IMR-90 (cell line): ENCODE data around the gene ARHGEF37. TPM values are rescaled to one million over a fixed set of nuclear protein-coding genes. Genes with fewer than 3 reads are reported as not detected.

ENCODE experiments used
- ATAC-seq: fragments of 200-7000 bp; cut with Tn5 transposase; 2 replicates; pipeline ENCODE4 v1.9.1; 2020; ENCODE audit warnings: low read depth, mild to moderate bottlenecking, moderate library complexity
- BruUV-seq: library from RNA; stranded (reverse); fragments of 400-500 nt; replicated peaks from 2 replicates; lab custom pipeline; 2021; lab: Mats Ljungman, UMichigan
- CTCF ChIA-PET: fragments of 300-600 bp; formaldehyde crosslinking; extraction: SDS; loops from one replicate; lab custom pipeline; 2021; ENCODE audit warnings: antibody characterized with exemption; lab: Yijun Ruan, JAX
- POLR2A ChIA-PET: fragments of 300-600 bp; sonication (Branson Sonifier 250); formaldehyde crosslinking; loops from one replicate; lab custom pipeline; 2022; ENCODE audit warnings: antibody characterized with exemption; ENCODE audit not compliant: unreplicated experiment; lab: Charles Lee
- DNase-seq: peaks from one replicate; pipeline ENCODE4 v3.0.0; 2013
- H2AFZ ChIP-seq: replicated peaks from 2 replicates; pipeline ENCODE3; 2013; ENCODE audit warnings: low read length, mild to moderate bottlenecking; ENCODE audit not compliant: poor library complexity
- H2AK5ac ChIP-seq: 2 replicates; pipeline ENCODE4 v1.6.1; 2013; ENCODE audit warnings: low read depth, low read length, inconsistent platforms
- H2AK9ac ChIP-seq: replicated peaks from 2 replicates; pipeline ENCODE3; 2013; ENCODE audit warnings: mild to moderate bottlenecking, low read depth, low read length, moderate library complexity; ENCODE audit not compliant: poor library complexity
- H2BK120ac ChIP-seq: 2 replicates; pipeline ENCODE4 v1.6.1; 2013; ENCODE audit warnings: low read depth, low read length, inconsistent platforms
- H2BK15ac ChIP-seq: 3 replicates; pipeline ENCODE4 v1.6.1; 2013; ENCODE audit warnings: low read depth, low read length, inconsistent platforms
- H2BK20ac ChIP-seq: 2 replicates; pipeline ENCODE4 v1.6.1; 2013; ENCODE audit warnings: low read depth, mild to moderate bottlenecking, inconsistent platforms, low read length, moderate library complexity
- H2BK5ac ChIP-seq: 2 replicates; pipeline ENCODE4 v1.6.1; 2013; ENCODE audit warnings: mild to moderate bottlenecking, low read depth, low read length, inconsistent platforms; ENCODE audit not compliant: poor library complexity, severe bottlenecking
- H3K14ac ChIP-seq: replicated peaks from 2 replicates; pipeline ENCODE4 v1.6.1; 2013; ENCODE audit warnings: low read depth, low read length, inconsistent platforms
- H3K18ac ChIP-seq: 2 replicates; pipeline ENCODE4 v1.6.1; 2013; ENCODE audit warnings: low read depth, low read length, control low read depth
- H3K23ac ChIP-seq: 2 replicates; pipeline ENCODE4 v1.6.1; 2013; ENCODE audit warnings: low read depth, low read length, inconsistent platforms
- H3K27ac ChIP-seq: 2 replicates; pipeline ENCODE4 v1.5.1; 2013; ENCODE audit warnings: mild to moderate bottlenecking, control low read depth, low read length; ENCODE audit not compliant: insufficient read depth
- H3K27me3 ChIP-seq: 2 replicates; pipeline ENCODE4 v1.6.1; 2013; ENCODE audit warnings: low read length; ENCODE audit not compliant: control insufficient read depth, insufficient read depth
- H3K36me3 ChIP-seq: 2 replicates; pipeline ENCODE4 v1.6.1; 2013; ENCODE audit warnings: low read length, mixed read lengths; ENCODE audit not compliant: control insufficient read depth, insufficient read depth
- H3K4ac ChIP-seq: 2 replicates; pipeline ENCODE4 v1.6.1; 2013; ENCODE audit warnings: low read depth, low read length, inconsistent platforms
- H3K4me1 ChIP-seq: 2 replicates; pipeline ENCODE4 v1.6.1; 2013; ENCODE audit warnings: low read length, mixed read lengths; ENCODE audit not compliant: control insufficient read depth, insufficient read depth
- H3K4me2 ChIP-seq: 2 replicates; pipeline ENCODE4 v1.6.1; 2013; ENCODE audit warnings: low read depth, mild to moderate bottlenecking, control low read depth, low read length, moderate library complexity
- H3K4me3 ChIP-seq: 2 replicates; pipeline ENCODE4 v1.5.1; 2013; ENCODE audit warnings: low read depth, mild to moderate bottlenecking, control low read depth, low read length, moderate library complexity; ENCODE audit not compliant: insufficient read depth
- H3K56ac ChIP-seq: 2 replicates; pipeline ENCODE4 v1.6.1; 2013; ENCODE audit warnings: low read length, inconsistent platforms; ENCODE audit not compliant: insufficient read depth; ENCODE audit errors: extremely low read depth
- H3K79me1 ChIP-seq, 2 experiments: 2 replicates each; pipeline ENCODE4 v1.6.1; 2013; ENCODE audit warnings: low read length in 2 of 2, inconsistent platforms in 1 of 2, low read depth in 1 of 2
- H3K9ac ChIP-seq: 2 replicates; pipeline ENCODE4 v1.6.1; 2013; ENCODE audit warnings: low read depth, low read length, control low read depth
- H3K9me1 ChIP-seq: 2 replicates; pipeline ENCODE4 v1.6.1; 2013; ENCODE audit warnings: low read length, inconsistent platforms; ENCODE audit not compliant: insufficient read depth
- H3K9me3 ChIP-seq: 2 replicates; pipeline ENCODE4 v1.6.1; 2013; ENCODE audit warnings: low read length; ENCODE audit not compliant: control insufficient read depth, insufficient read depth
- H4K20me1 ChIP-seq: 2 replicates; pipeline ENCODE4 v1.6.1; 2013; ENCODE audit warnings: low read length, inconsistent platforms; ENCODE audit not compliant: insufficient read depth
- H4K5ac ChIP-seq: 2 replicates; pipeline ENCODE4 v1.6.1; 2013; ENCODE audit warnings: mild to moderate bottlenecking, low read depth, low read length, control low read depth
- H4K8ac ChIP-seq, 2 experiments: 2 replicates each; pipeline ENCODE4 v1.6.1; 2013; ENCODE audit warnings: low read depth in 2 of 2, low read length in 2 of 2, control low read depth in 1 of 2, inconsistent platforms in 1 of 2
- H4K91ac ChIP-seq: 2 replicates; pipeline ENCODE4 v1.6.1; 2013; ENCODE audit warnings: low read depth, low read length, inconsistent platforms; ENCODE audit not compliant: insufficient read depth
- BHLHE40 ChIP-seq: fragments of 150-350 bp; IDR thresholded peaks from 2 replicates; pipeline ENCODE4 v1.6.1; 2016; ENCODE audit warnings: mild to moderate bottlenecking, low read depth, low read length
- CEBPB ChIP-seq: IDR thresholded peaks from 2 replicates; pipeline ENCODE4 v1.6.1; 2012; ENCODE audit warnings: low read depth, low read length, improper control_type of control experiment
- POLR2A ChIP-seq: IDR thresholded peaks from 2 replicates; pipeline ENCODE4 v1.6.1; 2012; ENCODE audit warnings: mild to moderate bottlenecking, low read depth, low read length
- RFX5 ChIP-seq: IDR thresholded peaks from 2 replicates; pipeline ENCODE4 v1.8.0; 2012; ENCODE audit warnings: low read depth, mild to moderate bottlenecking, low read length, moderate library complexity
- WGBS, 2 experiments: methylation state at CpG; one replicate each; pipeline versions ENCODE4 v1.1.5 to v1.1.7; 2013; ENCODE audit warnings: missing lambda C conversion rate in 2 of 2; ENCODE audit not compliant: insufficient read length in 1 of 2; ENCODE audit errors: extremely low coverage in 2 of 2; 5-methylcytosine and 5-hydroxymethylcytosine counted together
- dilution Hi-C: fragments of 300-500 bp; cut with HindIII; formaldehyde crosslinking; loops from one replicate; pipeline ENCODE4 v1.14.3; 2018; ENCODE audit warnings: low sequenced_read_pairs; ENCODE audit not compliant: unreplicated experiment
- in situ Hi-C: fragments of 300-500 bp; cut with MboI; formaldehyde crosslinking; loops from 3 replicates; pipeline ENCODE4 v1.14.3; 2019; ENCODE audit warnings: low sequenced_read_pairs, inconsistent platforms, mixed read lengths
- intact Hi-C: fragments of 100-400 bp; cut with micrococcal nuclease; formaldehyde crosslinking; loops from 2 replicates; pipeline ENCODE4 v1.10.0; 2022
- polyA plus RNA-seq, 3 experiments: library from polyadenylated mRNA; depleted of rRNA; stranded (reverse); fragments of >200 nt; gene quantifications; 2 replicates each; pipeline ENCODE4 v1.2.3, GENCODE V29; 2012; ENCODE audit warnings: low replicate concordance in 1 of 3
- total RNA-seq: library from RNA; depleted of rRNA; stranded (reverse); fragments of >200 nt; gene quantifications from 2 replicates; pipeline ENCODE4 v1.2.3, GENCODE V29; 2012

ARHGEF37 gene
- total and polyA plus RNA-seq, 2 of the 4 experiments (the other 2 are of a cell fraction): 0.39 to 0.54 TPM

DNA sequence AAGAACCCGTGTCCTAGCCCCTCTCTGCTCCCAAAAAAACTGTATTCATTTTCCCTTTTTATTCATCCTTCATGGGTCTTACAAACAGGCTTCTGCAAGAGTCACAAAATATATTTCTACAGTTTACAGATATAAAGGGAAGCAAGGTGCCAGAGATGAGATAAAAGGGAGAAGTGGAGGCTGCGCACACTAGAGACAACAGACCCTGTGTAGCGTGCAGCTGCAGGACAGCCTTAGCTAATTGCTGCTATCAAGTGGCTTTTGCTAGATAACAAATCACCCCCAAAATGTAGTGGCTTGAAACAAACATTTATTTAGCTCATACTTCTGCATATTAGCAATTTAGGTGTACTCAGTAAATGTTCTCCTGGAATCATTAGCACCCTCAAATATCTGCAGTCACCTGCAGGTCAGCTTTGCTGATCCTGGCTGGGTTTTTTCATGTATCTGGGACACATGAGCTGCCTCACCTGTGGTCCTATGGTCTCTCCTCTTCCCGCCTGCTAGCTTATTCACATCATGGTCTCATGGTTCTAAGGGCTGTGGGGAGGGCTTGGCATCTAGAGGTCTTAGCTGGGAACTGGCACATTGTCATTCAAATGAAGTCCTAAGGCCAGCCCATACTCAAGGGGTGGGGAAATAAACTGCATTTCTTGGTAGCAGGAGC is 29.4 kb downstream of the ARHGEF37 start:
- in situ Hi-C loops (no loop called here), intact Hi-C loops (no loop called here), dilution Hi-C loops (no loop called here)
- BruUV-seq: no TSS peak
- peak overlapping the region; percentile 2 for H2AFZ ChIP-seq
- 0 out of 2 replicates have a peak overlapping the region, but pooled peaks have one; percentile 19 for H4K91ac ChIP-seq
- no peak for ATAC-seq
- TF ChIP-seq POLR2A (no peak), CEBPB (no peak), BHLHE40 (no peak), RFX5 (no peak)
- no peak overlapping the region for H3K56ac ChIP-seq
- peak overlapping the region; percentile 18 for H2BK5ac ChIP-seq
- H3K27ac ChIP-seq: peak overlapping the region; percentile 35; the same call in 1 of the 2 replicates
- ChIA-PET CTCF (interaction anchor here (0.7 to 1.3 kb wide), 2 partner anchors 8 to 46 kb away, joined by 3 to 6 read pairs; no protein-coding TSS in a partner anchor), POLR2A (interaction anchor here (0.5 kb wide), 1 partner anchor 80 kb away, joined by 13 read pairs; no protein-coding TSS in a partner anchor)
- no peak overlapping the region for H3K9ac ChIP-seq
- H2AK5ac ChIP-seq: peak overlapping the region; percentile 54; the same call in 1 of the 2 replicates
- peaks cover 8% of the 10 kb centered on the region for H3K4me1 ChIP-seq
- DNase-seq: no peak
- peak overlapping the region in 1 of 2 experiments; percentile 48; a peak in 1 of 4 replicates for H4K8ac ChIP-seq
- H3K23ac ChIP-seq: peak overlapping the region; percentile 37; the same call in 1 of the 2 replicates
- H3K36me3 ChIP-seq: no peaks in the 10 kb centered on the region
- peaks cover 0 to 3% of the 10 kb centered on the region in 2 experiments; a peak in 1 of 4 replicates for H3K79me1 ChIP-seq
- H3K18ac ChIP-seq: no peak overlapping the region
- H3K9me3 ChIP-seq: no peaks in the 10 kb centered on the region
- H4K20me1 ChIP-seq: no peaks in the 10 kb centered on the region
- H3K9me1 ChIP-seq: peaks cover 12% of the 10 kb centered on the region
- WGBS, 2 experiments: no CpG with 5 or more reads among the region's 4 CpGs
- peak overlapping the region; percentile 42 for H3K4ac ChIP-seq
- peak overlapping the region; percentile 8 for H2AK9ac ChIP-seq
- H4K5ac ChIP-seq: no peak overlapping the region
- no peak overlapping the region for H3K4me3 ChIP-seq
- H2BK120ac ChIP-seq: peak overlapping the region; percentile 20; the same call in 1 of the 2 replicates
- H3K27me3 ChIP-seq: no peaks in the 10 kb centered on the region
- 0 out of 2 replicates have a peak overlapping the region, but pooled peaks have one; percentile 46 for H3K14ac ChIP-seq
- H2BK15ac ChIP-seq: 0 out of 3 replicates have a peak overlapping the region, but pooled peaks have one; percentile 17
- H2BK20ac ChIP-seq: no peak overlapping the region
- peak overlapping the region; percentile 36 for H3K4me2 ChIP-seq
